ENCODE data around the gene KIF1A. TPM values are rescaled to one million over a fixed set of nuclear protein-coding genes. Genes with fewer than 3 reads are reported as not detected.
A peak's percentile ranks its signal among the peaks of the same experiment; 100 is the strongest.

KIF1A gene
- total RNA-seq, 1 experiment from 2014 or later = not detected

GRCh38 chr2:240707043-240707756 is 112.8 kb downstream of the KIF1A start:
- H3K4me1 ChIP-seq (replicated peaks; ENCODE audit: insufficient read depth) = no peaks in the 10 kb centered on the region
- no peak for TF ChIP-seq EZH2 (IDR thresholded peaks at IDR 0.05; ENCODE audit: low read depth)
- no peak for TF ChIP-seq CTCF (conservative IDR thresholded peaks at IDR 0.05)
- H3K79me2 ChIP-seq (ENCODE audit: low read depth) = no peaks in the 10 kb centered on the region
- CTCF ChIA-PET = no interaction called here
- DNase-seq = no peak
- intact Hi-C loops (cut with micrococcal nuclease; ENCODE audit: unreplicated experiment) = loop anchor here (10.0 kb wide), 1 partner anchor 192 kb away; no protein-coding TSS in a partner anchor
- H3K4me3 ChIP-seq = no peak overlapping the region
- H3K36me3 ChIP-seq (ENCODE audit: low read depth) = no peaks in the 10 kb centered on the region
- no peaks in the 10 kb centered on the region for H3K9me3 ChIP-seq (ENCODE audit: insufficient read depth, low read depth)
- H4K20me1 ChIP-seq (ENCODE audit: insufficient read depth) = no peaks in the 10 kb centered on the region; the same call in 1 of the 2 replicates
- no peak overlapping the region for H3K4me2 ChIP-seq
- no peak overlapping the region for H3K27ac ChIP-seq
- BruUV-seq (replicated peaks) = no TSS peak
- H3K27me3 ChIP-seq (ENCODE audit: insufficient read depth, low read depth) = peaks cover 97% of the 10 kb centered on the region
- POLR2A ChIA-PET (ENCODE audit: unreplicated experiment) = interaction anchor here (0.5 to 0.6 kb wide), 2 partner anchors 200 to 1370 kb away, joined by 3 read pairs; no protein-coding TSS in a partner anchor
- no peaks in the 10 kb centered on the region for H3K9me2 ChIP-seq (ENCODE audit: insufficient read depth)
- no peaks in the 10 kb centered on the region for H3F3A ChIP-seq (ENCODE audit: insufficient read depth, low read depth)
- H2AFZ ChIP-seq = no peak overlapping the region

GRCh38 chr2:240705204-240705791 is 114.7 kb downstream of the KIF1A start:
- no peak for DNase-seq
- no peak overlapping the region for H2AFZ ChIP-seq
- no peaks in the 10 kb centered on the region for H3K4me1 ChIP-seq (replicated peaks; ENCODE audit: insufficient read depth)
- CTCF ChIA-PET = no interaction called here
- H3K27me3 ChIP-seq (ENCODE audit: insufficient read depth, low read depth) = peaks cover 95% of the 10 kb centered on the region
- no peaks in the 10 kb centered on the region; the same call in 1 of the 2 replicates for H4K20me1 ChIP-seq (ENCODE audit: insufficient read depth)
- intact Hi-C loops (cut with micrococcal nuclease; ENCODE audit: unreplicated experiment) = loop anchor here (10.0 kb wide), 1 partner anchor 190 kb away; no protein-coding TSS in a partner anchor
- no peaks in the 10 kb centered on the region for H3F3A ChIP-seq (ENCODE audit: insufficient read depth, low read depth)
- H3K36me3 ChIP-seq (ENCODE audit: low read depth) = no peaks in the 10 kb centered on the region
- H3K9me3 ChIP-seq (ENCODE audit: insufficient read depth, low read depth) = no peaks in the 10 kb centered on the region
- no peak overlapping the region for H3K27ac ChIP-seq
- POLR2A ChIA-PET (ENCODE audit: unreplicated experiment) = no interaction called here
- H3K4me2 ChIP-seq = no peak overlapping the region
- H3K4me3 ChIP-seq = no peak overlapping the region
- H3K79me2 ChIP-seq (ENCODE audit: low read depth) = no peaks in the 10 kb centered on the region
- no peaks in the 10 kb centered on the region for H3K9me2 ChIP-seq (ENCODE audit: insufficient read depth)
- BruUV-seq (replicated peaks) = no TSS peak
- TF ChIP-seq EZH2 (IDR thresholded peaks at IDR 0.05; ENCODE audit: low read depth) (no peak), CTCF (conservative IDR thresholded peaks at IDR 0.05) (no peak)

- H3K36me3 ChIP-seq (ENCODE audit: low read depth) = no peaks in the 10 kb centered on the region
- no peaks in the 10 kb centered on the region for H3K9me2 ChIP-seq (ENCODE audit: insufficient read depth)
- no peaks in the 10 kb centered on the region; the same call in 1 of the 2 replicates for H4K20me1 ChIP-seq (ENCODE audit: insufficient read depth)
- TF ChIP-seq CTCF (conservative IDR thresholded peaks at IDR 0.05) = no peak
- TF ChIP-seq EZH2 (IDR thresholded peaks at IDR 0.05; ENCODE audit: low read depth) = peak; percentile 47; the same call in 1 of the 2 replicates
- no peak overlapping the region for H3K4me2 ChIP-seq
- H3F3A ChIP-seq (ENCODE audit: insufficient read depth, low read depth) = no peaks in the 10 kb centered on the region
- no peak overlapping the region for H3K27ac ChIP-seq
- no peak for DNase-seq
- POLR2A ChIA-PET (ENCODE audit: unreplicated experiment) = no interaction called here
- no peaks in the 10 kb centered on the region for H3K9me3 ChIP-seq (ENCODE audit: insufficient read depth, low read depth)
- BruUV-seq (replicated peaks) = no TSS peak
- no peaks in the 10 kb centered on the region for H3K79me2 ChIP-seq (ENCODE audit: low read depth)
- no peaks in the 10 kb centered on the region for H3K4me1 ChIP-seq (replicated peaks; ENCODE audit: insufficient read depth)
- CTCF ChIA-PET = no interaction called here
- H3K4me3 ChIP-seq = no peak overlapping the region
- H2AFZ ChIP-seq = no peak overlapping the region
- peaks cover 88% of the 10 kb centered on the region for H3K27me3 ChIP-seq (ENCODE audit: insufficient read depth, low read depth)
- intact Hi-C loops (cut with micrococcal nuclease; ENCODE audit: unreplicated experiment) = loop anchor here (10.0 kb wide), 1 partner anchor 190 kb away; no protein-coding TSS in a partner anchor
Measured at GRCh38 chr2:240704651-240705050, 115.4 kb downstream of the KIF1A start.
